Spinal cord (tissue), 10 donors: Measurements from ENCODE around the gene AGBL4. TPM values are rescaled to one million over a fixed set of nuclear protein-coding genes. Genes with fewer than 3 reads are reported as not detected.

Experiments used
- DNase-seq, 6 donors: peaks; one replicate each; pipeline versions ENCODE4 v3.0.0 to v3.0.0-alpha.2; 2013 to 2015; ENCODE audit warnings: low spot score in 6 of 6, low read depth in 4 of 6
- H3K27ac ChIP-seq: one replicate; pipeline ENCODE4 v1.5.1; 2013; ENCODE audit warnings: low read depth, low read length, control low read depth
- H3K27me3 ChIP-seq: one replicate; pipeline ENCODE4 v1.6.1; 2013; ENCODE audit warnings: low read length; ENCODE audit not compliant: control insufficient read depth, insufficient read depth
- H3K36me3 ChIP-seq: one replicate; pipeline ENCODE4 v1.6.1; 2013; ENCODE audit warnings: low read length; ENCODE audit not compliant: control insufficient read depth, insufficient read depth
- H3K4me1 ChIP-seq: one replicate; pipeline ENCODE4 v1.6.1; 2013; ENCODE audit warnings: low read length; ENCODE audit not compliant: control insufficient read depth, insufficient read depth
- H3K4me3 ChIP-seq: one replicate; pipeline ENCODE4 v1.5.1; 2013; ENCODE audit warnings: low read depth, low read length, control low read depth
- H3K9me3 ChIP-seq: one replicate; pipeline ENCODE4 v1.6.1; 2013; ENCODE audit warnings: low read length; ENCODE audit not compliant: control insufficient read depth, insufficient read depth
- WGBS: methylation state at CpG from one replicate; pipeline ENCODE4 v1.1.5; 2013; ENCODE audit warnings: missing lambda C conversion rate; ENCODE audit not compliant: insufficient coverage; 5-methylcytosine and 5-hydroxymethylcytosine counted together
- polyA plus RNA-seq, 2 donors: library from polyadenylated mRNA; unstranded; fragments of 120-200 nt; gene quantifications; one replicate each; pipeline ENCODE4 v1.2.1, GENCODE V29; 2013; ENCODE audit not compliant: insufficient read length in 2 of 2
- total RNA-seq, 2 donors: library from RNA; depleted of rRNA in 1 of 2; stranded (reverse); fragments of 120-200 nt in 1 of 2; fragments of >200 nt in 1 of 2; gene quantifications; one replicate each; pipeline versions ENCODE4 v1.2.3 to v1.2.4, GENCODE V29; 2013 to 2014
- donor health status: healthy.

AGBL4 gene
- total and polyA plus RNA-seq, 4 donors, result 3.8 to 6.8 (median 4.7) TPM

- H3K4me1 ChIP-seq, result no peaks in the 10 kb centered on the region
- H3K4me3 ChIP-seq, result no peak overlapping the region
- peak in 2 of 6 donors; percentile 3 to 49 for DNase-seq
- no CpG with 5 or more reads among the region's 1 CpG for WGBS
- H3K27ac ChIP-seq, result no peak overlapping the region
- H3K27me3 ChIP-seq, result no peaks in the 10 kb centered on the region
- H3K9me3 ChIP-seq, result no peaks in the 10 kb centered on the region
- no peaks in the 10 kb centered on the region for H3K36me3 ChIP-seq
Measured at GRCh38 chr1:49052102-49052501, 971.7 kb downstream of the AGBL4 start.

GRCh38 chr1:49051647-49052046 lies 972.1 kb downstream of the AGBL4 start:
- no CpG with 5 or more reads among the region's 2 CpGs for WGBS
- no peak overlapping the region for H3K27ac ChIP-seq

GRCh38 chr1:49050041-49050440 lies 973.7 kb downstream of the AGBL4 start:
- 80% methylated on average over 1 of the region's 4 CpGs for WGBS
- no peaks in the 10 kb centered on the region for H3K9me3 ChIP-seq

More at GRCh38 chr1:49051647-49052046, 972.1 kb downstream of the AGBL4 start:
- Histone ChIP-seq H3K4me3 (no peak overlapping the region), H3K9me3 (no peaks in the 10 kb centered on the region), H3K36me3 (no peaks in the 10 kb centered on the region), H3K4me1 (no peaks in the 10 kb centered on the region), H3K27me3 (no peaks in the 10 kb centered on the region)
- no peak for DNase-seq

GRCh38 chr1:49048188-49048587 lies 975.6 kb downstream of the AGBL4 start:
- Histone ChIP-seq H3K27me3 (no peaks in the 10 kb centered on the region), H3K36me3 (no peaks in the 10 kb centered on the region), H3K27ac (no peak overlapping the region), H3K9me3 (no peaks in the 10 kb centered on the region), H3K4me3 (no peak overlapping the region), H3K4me1 (no peaks in the 10 kb centered on the region)
- DNase-seq, result peak in 1 of 6 donors; percentile 10
- 86% methylated on average over 2 of the region's 2 CpGs for WGBS

More at GRCh38 chr1:49050041-49050440, 973.7 kb downstream of the AGBL4 start:
- no peaks in the 10 kb centered on the region for H3K36me3 ChIP-seq
- H3K4me3 ChIP-seq, result no peak overlapping the region
- no peaks in the 10 kb centered on the region for H3K27me3 ChIP-seq
- DNase-seq, result no peak
- no peak overlapping the region for H3K27ac ChIP-seq
- no peaks in the 10 kb centered on the region for H3K4me1 ChIP-seq

- DNase-seq, result no peak
- Histone ChIP-seq H3K27ac (no peak overlapping the region), H3K4me3 (no peak overlapping the region), H3K4me1 (no peaks in the 10 kb centered on the region), H3K9me3 (no peaks in the 10 kb centered on the region), H3K36me3 (no peaks in the 10 kb centered on the region), H3K27me3 (no peaks in the 10 kb centered on the region)
Measured at GRCh38 chr1:49046305-49046704, 977.4 kb downstream of the AGBL4 start.

- no peaks in the 10 kb centered on the region for H3K9me3 ChIP-seq
- H3K27ac ChIP-seq, result no peak overlapping the region
- 93% methylated on average over 3 of the region's 7 CpGs for WGBS
- no peak overlapping the region for H3K4me3 ChIP-seq
- no peaks in the 10 kb centered on the region for H3K36me3 ChIP-seq
- peak in 1 of 6 donors; percentile 28 for DNase-seq
- no peaks in the 10 kb centered on the region for H3K27me3 ChIP-seq
- no peaks in the 10 kb centered on the region for H3K4me1 ChIP-seq
Measured at GRCh38 chr1:49045371-49045770, 978.4 kb downstream of the AGBL4 start.

GRCh38 chr1:49036700-49037099 lies 987.1 kb downstream of the AGBL4 start:
- Histone ChIP-seq H3K36me3 (no peaks in the 10 kb centered on the region), H3K27me3 (no peaks in the 10 kb centered on the region), H3K9me3 (no peaks in the 10 kb centered on the region), H3K4me1 (no peaks in the 10 kb centered on the region), H3K4me3 (no peak overlapping the region), H3K27ac (no peak overlapping the region)
- DNase-seq, result no peak
- no CpG with 5 or more reads among the region's 4 CpGs for WGBS

- no peak for DNase-seq
- no peaks in the 10 kb centered on the region for H3K4me1 ChIP-seq
- WGBS, result no CpG with 5 or more reads among the region's 1 CpG
Measured at GRCh38 chr1:49028396-49028795, 995.4 kb downstream of the AGBL4 start.

GRCh38 chr1:49026230-49026811 lies 997.4 kb downstream of the AGBL4 start:
- Histone ChIP-seq H3K4me3 (no peak overlapping the region), H3K9me3 (no peaks in the 10 kb centered on the region), H3K36me3 (no peaks in the 10 kb centered on the region), H3K27me3 (no peaks in the 10 kb centered on the region), H3K4me1 (no peaks in the 10 kb centered on the region), H3K27ac (no peak overlapping the region)
- DNase-seq, result no peak
- no CpG with 5 or more reads among the region's 1 CpG for WGBS

More at GRCh38 chr1:49028396-49028795, 995.4 kb downstream of the AGBL4 start:
- Histone ChIP-seq H3K27ac (no peak overlapping the region), H3K27me3 (no peaks in the 10 kb centered on the region), H3K36me3 (no peaks in the 10 kb centered on the region), H3K9me3 (no peaks in the 10 kb centered on the region), H3K4me3 (no peak overlapping the region)
